A549 (cell line): Measurements from ENCODE around the gene PIP5K1A. TPM values are rescaled to one million over a fixed set of nuclear protein-coding genes. Genes with fewer than 3 reads are reported as not detected.

Experiments
- ATAC-seq, 2 experiments: fragments of 200-7000 bp in 1 of 2; fragments of >200 bp in 1 of 2; cut with Nextera tagmentation in 1 of 2; cut with Tn5 transposase in 1 of 2; 3 replicates each; pipeline versions ENCODE4 v1.8.0 to v1.9.1; 2018 to 2020; ENCODE audit warnings: mild to moderate bottlenecking in 1 of 2, moderate library complexity in 1 of 2
- CTCF ChIA-PET: fragments of 300-600 bp; sonication (Branson Sonifier 250); formaldehyde crosslinking; extraction: SDS; loops from one replicate; lab custom pipeline; 2021; ENCODE audit warnings: antibody characterized with exemption, inconsistent platforms; lab: Yijun Ruan, JAX
- POLR2A ChIA-PET: fragments of 350-600 bp; formaldehyde crosslinking; extraction: SDS; loops from one replicate; lab custom pipeline; 2021; ENCODE audit warnings: antibody characterized with exemption, inconsistent platforms; lab: Yijun Ruan, JAX
- DNase-seq, 2 experiments: peaks; one replicate each; pipeline versions ENCODE4 v3.0.0 to v3.0.0-alpha.2; 2011 to 2016; ENCODE audit warnings: low read depth in 1 of 2, low spot score in 1 of 2
- FAIRE-seq: peaks from 2 replicates; lab custom pipeline; 2011; peaks lifted over from hg19 to GRCh38; lab: Jason Lieb, UNC
- H3K27ac ChIP-seq, 2 experiments: fragments of >200 bp; sonication (Bioruptor Twin); formaldehyde crosslinking; 3 replicates each; pipeline ENCODE4 v1.5.1; 2016 to 2017
- H3K4me1 ChIP-seq: fragments of >200 bp; sonication (Bioruptor Twin); formaldehyde crosslinking; 3 replicates; pipeline ENCODE4 v1.6.1; 2016
- H3K4me2 ChIP-seq: fragments of >200 bp; sonication (Bioruptor Twin); formaldehyde crosslinking; 3 replicates; pipeline ENCODE4 v1.6.1; 2016
- H3K4me3 ChIP-seq: fragments of >200 bp; sonication (Bioruptor Twin); formaldehyde crosslinking; 3 replicates; pipeline ENCODE4 v1.5.1; 2016
- H3K9me3 ChIP-seq: fragments of >200 bp; sonication (Bioruptor Twin); formaldehyde crosslinking; 3 replicates; pipeline ENCODE4 v1.6.1; 2016
- BHLHE40 ChIP-seq: IDR thresholded peaks from 2 replicates; pipeline ENCODE4 v1.6.1; 2012; ENCODE audit warnings: low read depth, low read length, inconsistent platforms
- CBX2 ChIP-seq: fragments of 200-600 bp; sonication (generic); IDR thresholded peaks from 2 replicates; pipeline ENCODE4 v1.6.1; 2016; ENCODE audit warnings: low read depth, mild to moderate bottlenecking, borderline replicate concordance
- ELK1 ChIP-seq: fragments of 150-350 bp; IDR thresholded peaks from 2 replicates; pipeline ENCODE4 v1.6.1; 2014; ENCODE audit warnings: low read depth, mild to moderate bottlenecking, low read length
- HOXB5 ChIP-seq: fragments of 250-450 bp; sonication (Bioruptor Pico); IDR thresholded peaks from 2 replicates; pipeline ENCODE4 v1.5.0; 2020; ENCODE audit warnings: mild to moderate bottlenecking, moderate library complexity
- KDM1A ChIP-seq: fragments of 200-600 bp; sonication (generic); IDR thresholded peaks from 2 replicates; pipeline ENCODE4 v1.6.1; 2016; ENCODE audit warnings: low read depth, mild to moderate bottlenecking
- POLR2AphosphoS2 ChIP-seq: conservative IDR thresholded peaks from 2 replicates; pipeline ENCODE4 v1.6.1; 2012; ENCODE audit warnings: low read length, improper control_type of control experiment, inconsistent platforms
- RAD21 ChIP-seq, 2 experiments: fragments of >200 bp in 1 of 2; sonication (Bioruptor Twin) in 1 of 2; formaldehyde crosslinking in 1 of 2; IDR thresholded peaks in 1 of 2; conservative IDR thresholded peaks in 1 of 2; 2 replicates in 1 of 2; 3 replicates in 1 of 2; pipeline ENCODE4 v1.6.1; 2012 to 2018; ENCODE audit warnings: inconsistent platforms in 1 of 2
- SMC3 ChIP-seq: fragments of >200 bp; sonication (Bioruptor Twin); formaldehyde crosslinking; IDR thresholded peaks from 3 replicates; pipeline ENCODE4 v1.6.1; 2018; ENCODE audit warnings: inconsistent platforms
- TP53 ChIP-seq: fragments of 250-450 bp; sonication (Bioruptor Pico); IDR thresholded peaks from 2 replicates; pipeline ENCODE4 v1.5.0; 2021; ENCODE audit warnings: mild to moderate bottlenecking, moderate library complexity
- ZSCAN20 ChIP-seq: fragments of 250-450 bp; sonication (Bioruptor Pico); IDR thresholded peaks from 2 replicates; pipeline ENCODE4 v1.8.0; 2022; ENCODE audit warnings: mild to moderate bottlenecking, moderate library complexity
- WGBS: methylation state at CpG from one replicate; pipeline ENCODE4 v1.1.6; 2017; ENCODE audit errors: missing lambda C conversion rate; 5-methylcytosine and 5-hydroxymethylcytosine counted together
- polyA plus RNA-seq, 4 experiments: library from polyadenylated mRNA; depleted of rRNA in 3 of 4; stranded (reverse); fragments of >200 nt; fragmentation: RNase III in 1 of 4; extraction: RNeasy Plus Mini Kit Qiagen cat#74134 plus additional on column Dnase treatment in 1 of 4; gene quantifications; 2 replicates in 3 of 4; 3 replicates in 1 of 4; pipeline ENCODE4 v1.2.3, GENCODE V29; 2011 to 2017

Gene PIP5K1A
- polyA plus RNA-seq, 2 of the 4 experiments (the other 2 are of a cell fraction), result 50.0 to 129 TPM

- Histone ChIP-seq H3K4me1 (no peaks in the 10 kb centered on the region), H3K9me3 (no peaks in the 10 kb centered on the region), H3K4me3 (no peak overlapping the region), H3K27ac (no peak overlapping the region), H3K4me2 (no peak overlapping the region)
- WGBS, result 78% methylated on average over 4 of the region's 6 CpGs
- TF ChIP-seq POLR2AphosphoS2 (0 out of 2 replicates have a peak, but pooled peaks have one; percentile 46), KDM1A (no peak)
- peak in 1 of 2 experiments; percentile 3; a peak in 3 of 6 replicates for ATAC-seq
- no peak for FAIRE-seq
- ChIA-PET CTCF (interaction anchor here (1.7 to 42.1 kb wide), 5 partner anchors 8 to 48 kb away, joined by 4 to 831 read pairs (median 13); partner anchors contain the start of gene ZNF687), POLR2A (interaction anchor here (0.5 to 2.3 kb wide), 2 partner anchors 12 to 28 kb away, joined by 3 to 7 read pairs; partner anchors contain the start of gene ZNF687)
- DNase-seq, result no peak
Measured at GRCh38 chr1:151293093-151293492, 94.7 kb downstream of the PIP5K1A start.

- CTCF ChIA-PET, result interaction anchor here (1.0 to 42.1 kb wide), 9 partner anchors 11 to 440 kb away, joined by 3 to 831 read pairs (median 3); partner anchors contain the start of gene ZNF687
- FAIRE-seq (no peak), DNase-seq (no peak), ATAC-seq (no peak)
- Histone ChIP-seq H3K4me1 (no peaks in the 10 kb centered on the region), H3K27ac (no peak overlapping the region), H3K4me2 (no peak overlapping the region), H3K9me3 (no peaks in the 10 kb centered on the region), H3K4me3 (no peak overlapping the region)
- POLR2A ChIA-PET, result interaction anchor here (0.5 to 2.3 kb wide), 2 partner anchors 13 to 46 kb away, joined by 4 to 7 read pairs; partner anchors contain the start of gene ZNF687
- TF ChIP-seq CBX2, result no peak
- TF ChIP-seq HOXB5, result no peak
- no peak for TF ChIP-seq BHLHE40
- TF ChIP-seq ELK1, result no peak
- TF ChIP-seq SMC3, result no peak
- no peak for TF ChIP-seq RAD21 (conservative IDR thresholded peaks at IDR 0.05 in 1 of 2, IDR thresholded peaks at IDR 0.05 in 1 of 2)
- no peak for TF ChIP-seq ZSCAN20 (CRISPR knock-in tag)
- TF ChIP-seq TP53 (CRISPR knock-in tag), result no peak
- WGBS, result 92% methylated on average over 2 of the region's 2 CpGs
Measured at GRCh38 chr1:151294742-151295462, 96.5 kb downstream of the PIP5K1A start.

Other genes starting within 250 kb of the PIP5K1A start
- 356 and 395 TPM in 2 replicates for gene CERS2, start 223.7 kb upstream of the PIP5K1A start, polyA plus RNA-seq (2011; rRNA removed)
- gene CERS2, start 223.7 kb upstream of the PIP5K1A start, polyA plus RNA-seq (2017; fragmentation: RNase III; extraction: RNeasy Plus Mini Kit Qiagen cat#74134 plus additional on column Dnase treatment), result 183 to 196 TPM (median 196 TPM) in 3 replicates
- gene ANXA9, start 216.3 kb upstream of the PIP5K1A start, polyA plus RNA-seq (2011; rRNA removed), result 2.2 and 3.3 TPM in 2 replicates
- 1.5 to 2.1 TPM (median 1.7 TPM) in 3 replicates for gene ANXA9, start 216.3 kb upstream of the PIP5K1A start, polyA plus RNA-seq (2017; fragmentation: RNase III; extraction: RNeasy Plus Mini Kit Qiagen cat#74134 plus additional on column Dnase treatment)
- gene MINDY1, start 191.7 kb upstream of the PIP5K1A start, polyA plus RNA-seq (2011; rRNA removed), result 5.2 and 7.9 TPM in 2 replicates
- 4.0 to 4.8 TPM (median 4.8 TPM) in 3 replicates for gene MINDY1, start 191.7 kb upstream of the PIP5K1A start, polyA plus RNA-seq (2017; fragmentation: RNase III; extraction: RNeasy Plus Mini Kit Qiagen cat#74134 plus additional on column Dnase treatment)
- 27.0 and 27.5 TPM in 2 replicates for gene PRUNE1, start 190.1 kb upstream of the PIP5K1A start, polyA plus RNA-seq (2011; rRNA removed)
- 11.1 to 11.9 TPM (median 11.1 TPM) in 3 replicates for gene PRUNE1, start 190.1 kb upstream of the PIP5K1A start, polyA plus RNA-seq (2017; fragmentation: RNase III; extraction: RNeasy Plus Mini Kit Qiagen cat#74134 plus additional on column Dnase treatment)
- gene BNIPL, start 162.0 kb upstream of the PIP5K1A start, polyA plus RNA-seq (2011; rRNA removed), result 0.30 and 0.38 TPM in 2 replicates
- gene BNIPL, start 162.0 kb upstream of the PIP5K1A start, polyA plus RNA-seq (2017; fragmentation: RNase III; extraction: RNeasy Plus Mini Kit Qiagen cat#74134 plus additional on column Dnase treatment), result 0.22 to 0.51 TPM (median 0.28 TPM) in 3 replicates
- gene C1orf56, start 150.8 kb upstream of the PIP5K1A start, polyA plus RNA-seq (2011; rRNA removed), result 2.9 and 3.3 TPM in 2 replicates
- 5.1 to 6.8 TPM (median 6.6 TPM) in 3 replicates for gene C1orf56, start 150.8 kb upstream of the PIP5K1A start, polyA plus RNA-seq (2017; fragmentation: RNase III; extraction: RNeasy Plus Mini Kit Qiagen cat#74134 plus additional on column Dnase treatment)
- 78.1 and 83.1 TPM in 2 replicates for gene CDC42SE1, start 138.9 kb upstream of the PIP5K1A start, polyA plus RNA-seq (2011; rRNA removed)
- gene CDC42SE1, start 138.9 kb upstream of the PIP5K1A start, polyA plus RNA-seq (2017; fragmentation: RNase III; extraction: RNeasy Plus Mini Kit Qiagen cat#74134 plus additional on column Dnase treatment), result 50.6 to 54.7 TPM (median 52.0 TPM) in 3 replicates
- 33.7 and 35.3 TPM in 2 replicates for gene MLLT11, start 138.2 kb upstream of the PIP5K1A start, polyA plus RNA-seq (2011; rRNA removed)
- gene MLLT11, start 138.2 kb upstream of the PIP5K1A start, polyA plus RNA-seq (2017; fragmentation: RNase III; extraction: RNeasy Plus Mini Kit Qiagen cat#74134 plus additional on column Dnase treatment), result 26.0 to 28.2 TPM (median 26.5 TPM) in 3 replicates
- 9.9 and 10.8 TPM in 2 replicates for gene GABPB2, start 127.8 kb upstream of the PIP5K1A start, polyA plus RNA-seq (2011; rRNA removed)
- 2.4 to 3.9 TPM (median 3.3 TPM) in 3 replicates for gene GABPB2, start 127.8 kb upstream of the PIP5K1A start, polyA plus RNA-seq (2017; fragmentation: RNase III; extraction: RNeasy Plus Mini Kit Qiagen cat#74134 plus additional on column Dnase treatment)
- 1.3 and 1.7 TPM in 2 replicates for gene SEMA6C, start 51.9 kb upstream of the PIP5K1A start, polyA plus RNA-seq (2011; rRNA removed)
- 1.5 to 2.5 TPM (median 1.6 TPM) in 3 replicates for gene SEMA6C, start 51.9 kb upstream of the PIP5K1A start, polyA plus RNA-seq (2017; fragmentation: RNase III; extraction: RNeasy Plus Mini Kit Qiagen cat#74134 plus additional on column Dnase treatment)
- gene TNFAIP8L2, start 41.9 kb upstream of the PIP5K1A start, polyA plus RNA-seq (2011; rRNA removed), result not detected in 2 replicates
- not detected in 3 replicates for gene TNFAIP8L2, start 41.9 kb upstream of the PIP5K1A start, polyA plus RNA-seq (2017; fragmentation: RNase III; extraction: RNeasy Plus Mini Kit Qiagen cat#74134 plus additional on column Dnase treatment)
- 10.5 and 11.6 TPM in 2 replicates for gene LYSMD1, start 32.6 kb upstream of the PIP5K1A start, polyA plus RNA-seq (2011; rRNA removed)
- 7.0 to 7.3 TPM (median 7.3 TPM) in 3 replicates for gene LYSMD1, start 32.6 kb upstream of the PIP5K1A start, polyA plus RNA-seq (2017; fragmentation: RNase III; extraction: RNeasy Plus Mini Kit Qiagen cat#74134 plus additional on column Dnase treatment)
- gene SCNM1, start 32.4 kb upstream of the PIP5K1A start, polyA plus RNA-seq (2011; rRNA removed), result 27.9 and 29.3 TPM in 2 replicates
- 29.5 to 31.7 TPM (median 30.9 TPM) in 3 replicates for gene SCNM1, start 32.4 kb upstream of the PIP5K1A start, polyA plus RNA-seq (2017; fragmentation: RNase III; extraction: RNeasy Plus Mini Kit Qiagen cat#74134 plus additional on column Dnase treatment)
- 0.30 TPM in 1 of 2 replicates, not detected in the other for gene TMOD4, start 22.6 kb upstream of the PIP5K1A start, polyA plus RNA-seq (2011; rRNA removed)
- gene TMOD4, start 22.6 kb upstream of the PIP5K1A start, polyA plus RNA-seq (2017; fragmentation: RNase III; extraction: RNeasy Plus Mini Kit Qiagen cat#74134 plus additional on column Dnase treatment), result 0.29 to 0.49 TPM in 2 of 3 replicates, not detected in the other
- gene VPS72, start 8.4 kb upstream of the PIP5K1A start, polyA plus RNA-seq (2011; rRNA removed), result 64.4 and 81.2 TPM in 2 replicates
- gene VPS72, start 8.4 kb upstream of the PIP5K1A start, polyA plus RNA-seq (2017; fragmentation: RNase III; extraction: RNeasy Plus Mini Kit Qiagen cat#74134 plus additional on column Dnase treatment), result 49.7 to 50.8 TPM (median 49.8 TPM) in 3 replicates
- gene PSMD4, start 56.2 kb downstream of the PIP5K1A start, polyA plus RNA-seq (2011; rRNA removed), result 241 and 265 TPM in 2 replicates
- 207 to 218 TPM (median 210 TPM) in 3 replicates for gene PSMD4, start 56.2 kb downstream of the PIP5K1A start, polyA plus RNA-seq (2017; fragmentation: RNase III; extraction: RNeasy Plus Mini Kit Qiagen cat#74134 plus additional on column Dnase treatment)
- gene ZNF687, start 83.7 kb downstream of the PIP5K1A start, polyA plus RNA-seq (2011; rRNA removed), result 14.0 and 14.3 TPM in 2 replicates
- 16.3 to 18.4 TPM (median 17.5 TPM) in 3 replicates for gene ZNF687, start 83.7 kb downstream of the PIP5K1A start, polyA plus RNA-seq (2017; fragmentation: RNase III; extraction: RNeasy Plus Mini Kit Qiagen cat#74134 plus additional on column Dnase treatment)
- 34.4 and 37.7 TPM in 2 replicates for gene PI4KB, start 128.9 kb downstream of the PIP5K1A start, polyA plus RNA-seq (2011; rRNA removed)
- gene PI4KB, start 128.9 kb downstream of the PIP5K1A start, polyA plus RNA-seq (2017; fragmentation: RNase III; extraction: RNeasy Plus Mini Kit Qiagen cat#74134 plus additional on column Dnase treatment), result 26.3 to 27.6 TPM (median 26.8 TPM) in 3 replicates
- 55.9 and 70.0 TPM in 2 replicates for gene RFX5, start 148.7 kb downstream of the PIP5K1A start, polyA plus RNA-seq (2011; rRNA removed)
- 49.7 to 60.1 TPM (median 59.2 TPM) in 3 replicates for gene RFX5, start 148.7 kb downstream of the PIP5K1A start, polyA plus RNA-seq (2017; fragmentation: RNase III; extraction: RNeasy Plus Mini Kit Qiagen cat#74134 plus additional on column Dnase treatment)
- 28.6 and 35.4 TPM in 2 replicates for gene SELENBP1, start 174.2 kb downstream of the PIP5K1A start, polyA plus RNA-seq (2011; rRNA removed)
- gene SELENBP1, start 174.2 kb downstream of the PIP5K1A start, polyA plus RNA-seq (2017; fragmentation: RNase III; extraction: RNeasy Plus Mini Kit Qiagen cat#74134 plus additional on column Dnase treatment), result 9.0 to 12.8 TPM (median 12.6 TPM) in 3 replicates
- gene PSMB4, start 201.0 kb downstream of the PIP5K1A start, polyA plus RNA-seq (2011; rRNA removed), result 405 and 431 TPM in 2 replicates
- gene PSMB4, start 201.0 kb downstream of the PIP5K1A start, polyA plus RNA-seq (2017; fragmentation: RNase III; extraction: RNeasy Plus Mini Kit Qiagen cat#74134 plus additional on column Dnase treatment), result 366 to 384 TPM (median 383 TPM) in 3 replicates